Neural progenitor cell (in vitro differentiated cells): ENCODE measurements around the gene CFAP299.
"Not testable (repeated sequence)": the region's sequence is repeated elsewhere in the genome, so short reads cannot be mapped to it uniquely, and the experiment has no call there.

Experiments
- EZH2 ChIP-seq: fragments of 200-600 bp; sonication (generic); IDR thresholded peaks from 2 replicates; pipeline ENCODE4 v1.6.1; 2017; ENCODE audit warnings: antibody characterized with exemption, mild to moderate bottlenecking, moderate library complexity
- TF ChIP-seq, protein P1 (sequence below): fragments of 200-600 bp; sonication (generic); IDR thresholded peaks from 2 replicates; pipeline ENCODE4 v1.5.1; 2017; ENCODE audit warnings: antibody characterized with exemption, mild to moderate bottlenecking

DNA sequence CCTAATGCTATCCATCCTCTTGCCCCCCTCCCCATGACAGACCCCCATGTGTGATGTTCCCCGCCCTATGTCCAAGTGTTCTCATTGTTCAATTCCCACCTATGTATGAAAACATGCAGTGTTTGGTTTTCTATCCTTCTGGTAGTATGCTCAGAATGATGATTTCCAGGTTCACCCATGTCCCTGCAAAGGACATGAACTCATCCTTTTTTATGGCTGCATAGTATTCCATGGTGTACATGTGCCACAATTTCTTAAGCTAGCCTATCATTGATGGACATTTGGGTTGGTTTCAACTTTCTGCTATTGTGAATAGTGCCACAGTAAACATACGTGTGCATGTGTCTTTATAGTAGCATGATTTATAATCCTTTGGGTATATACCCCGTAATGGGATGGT lies 334.6 kb downstream of the CFAP299 start:
- TF ChIP-seq, protein P1, sequence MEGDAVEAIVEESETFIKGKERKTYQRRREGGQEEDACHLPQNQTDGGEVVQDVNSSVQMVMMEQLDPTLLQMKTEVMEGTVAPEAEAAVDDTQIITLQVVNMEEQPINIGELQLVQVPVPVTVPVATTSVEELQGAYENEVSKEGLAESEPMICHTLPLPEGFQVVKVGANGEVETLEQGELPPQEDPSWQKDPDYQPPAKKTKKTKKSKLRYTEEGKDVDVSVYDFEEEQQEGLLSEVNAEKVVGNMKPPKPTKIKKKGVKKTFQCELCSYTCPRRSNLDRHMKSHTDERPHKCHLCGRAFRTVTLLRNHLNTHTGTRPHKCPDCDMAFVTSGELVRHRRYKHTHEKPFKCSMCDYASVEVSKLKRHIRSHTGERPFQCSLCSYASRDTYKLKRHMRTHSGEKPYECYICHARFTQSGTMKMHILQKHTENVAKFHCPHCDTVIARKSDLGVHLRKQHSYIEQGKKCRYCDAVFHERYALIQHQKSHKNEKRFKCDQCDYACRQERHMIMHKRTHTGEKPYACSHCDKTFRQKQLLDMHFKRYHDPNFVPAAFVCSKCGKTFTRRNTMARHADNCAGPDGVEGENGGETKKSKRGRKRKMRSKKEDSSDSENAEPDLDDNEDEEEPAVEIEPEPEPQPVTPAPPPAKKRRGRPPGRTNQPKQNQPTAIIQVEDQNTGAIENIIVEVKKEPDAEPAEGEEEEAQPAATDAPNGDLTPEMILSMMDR, result not testable (repeated sequence)
- not testable (repeated sequence) for TF ChIP-seq EZH2
